Measurements from ENCODE around the gene ARMH3. TPM values are rescaled to one million over a fixed set of nuclear protein-coding genes. Genes with fewer than 3 reads are reported as not detected.
"Not testable (repeated sequence)": the region's sequence is repeated elsewhere in the genome, so short reads cannot be mapped to it uniquely, and the experiment has no call there.

ARMH3 gene
- total RNA-seq, 6 experiments from 2014 or later: 18.0 to 21.7 (median 18.8) TPM

GRCh38 chr10:102017295-102017694 lies 38.7 kb downstream of the ARMH3 start:
- TF ChIP-seq CTCF (IDR thresholded peaks at IDR 0.05): no peak
- peaks cover 5% of the 10 kb centered on the region for H3K36me3 Mint-ChIP-seq (ENCODE audit: low read depth)
- H3K4me3 Mint-ChIP-seq: no peak overlapping the region
- no peaks in the 10 kb centered on the region; the same call in 1 of the 2 replicates for H3K27me3 Mint-ChIP-seq (ENCODE audit: insufficient read depth)
- no peak overlapping the region for H3K27ac Mint-ChIP-seq
- DNase-seq: no peak
- H3K4me1 Mint-ChIP-seq (ENCODE audit: low read depth): peaks cover 8% of the 10 kb centered on the region; the same call in 1 of the 2 replicates
- H3K9me3 Mint-ChIP-seq: no peaks in the 10 kb centered on the region

- no peak overlapping the region for H3K4me3 Mint-ChIP-seq
- no peaks in the 10 kb centered on the region; the same call in 1 of the 2 replicates for H3K36me3 Mint-ChIP-seq (ENCODE audit: low read depth)
- TF ChIP-seq CTCF (IDR thresholded peaks at IDR 0.05): no peak
- H3K27ac Mint-ChIP-seq: no peak overlapping the region
- no peak for DNase-seq
- H3K4me1 Mint-ChIP-seq (ENCODE audit: low read depth): peaks cover 8% of the 10 kb centered on the region; the same call in 1 of the 2 replicates
- no peaks in the 10 kb centered on the region for H3K9me3 Mint-ChIP-seq
- no peaks in the 10 kb centered on the region; the same call in 1 of the 2 replicates for H3K27me3 Mint-ChIP-seq (ENCODE audit: insufficient read depth)
Measured at GRCh38 chr10:102016416-102016815, 39.6 kb downstream of the ARMH3 start.

GRCh38 chr10:102010961-102011360 lies 45.0 kb downstream of the ARMH3 start:
- DNase-seq: no peak
- no peak overlapping the region for H3K27ac Mint-ChIP-seq
- no peak overlapping the region for H3K4me3 Mint-ChIP-seq
- no peak for TF ChIP-seq CTCF (IDR thresholded peaks at IDR 0.05)
- no peaks in the 10 kb centered on the region for H3K9me3 Mint-ChIP-seq
- no peaks in the 10 kb centered on the region for H3K27me3 Mint-ChIP-seq (ENCODE audit: insufficient read depth)
- H3K4me1 Mint-ChIP-seq (ENCODE audit: low read depth): peaks cover 11% of the 10 kb centered on the region
- peaks cover 6% of the 10 kb centered on the region; the same call in 1 of the 2 replicates for H3K36me3 Mint-ChIP-seq (ENCODE audit: low read depth)

- peak; percentile 89 for DNase-seq
- no peak overlapping the region for H3K4me3 Mint-ChIP-seq
- H3K27ac Mint-ChIP-seq: peak overlapping the region; percentile 49
- H3K27me3 Mint-ChIP-seq (ENCODE audit: insufficient read depth): no peaks in the 10 kb centered on the region
- no peaks in the 10 kb centered on the region for H3K9me3 Mint-ChIP-seq
- TF ChIP-seq CTCF (IDR thresholded peaks at IDR 0.05): peak; percentile 97
- H3K36me3 Mint-ChIP-seq (ENCODE audit: low read depth): peaks cover 13% of the 10 kb centered on the region; the same call in 1 of the 2 replicates
- peaks cover 11% of the 10 kb centered on the region for H3K4me1 Mint-ChIP-seq (ENCODE audit: low read depth)
Measured at GRCh38 chr10:102009801-102010425, 46.1 kb downstream of the ARMH3 start.

- no peaks in the 10 kb centered on the region for H3K27me3 Mint-ChIP-seq (ENCODE audit: insufficient read depth)
- DNase-seq: no peak
- no peak overlapping the region for H3K27ac Mint-ChIP-seq
- no peak overlapping the region for H3K4me3 Mint-ChIP-seq
- H3K36me3 Mint-ChIP-seq (ENCODE audit: low read depth): peaks cover 17% of the 10 kb centered on the region; the same call in 1 of the 2 replicates
- TF ChIP-seq CTCF (IDR thresholded peaks at IDR 0.05): no peak
- H3K9me3 Mint-ChIP-seq: no peaks in the 10 kb centered on the region
- peaks cover 18% of the 10 kb centered on the region for H3K4me1 Mint-ChIP-seq (ENCODE audit: low read depth)
Measured at GRCh38 chr10:102007796-102008195, 48.2 kb downstream of the ARMH3 start.

GRCh38 chr10:102007031-102007430 lies 48.9 kb downstream of the ARMH3 start:
- H3K4me3 Mint-ChIP-seq; H3K27me3 Mint-ChIP-seq (ENCODE audit: insufficient read depth); DNase-seq; H3K27ac Mint-ChIP-seq; H3K9me3 Mint-ChIP-seq: not testable (repeated sequence)
- peaks cover 18% of the 10 kb centered on the region for H3K4me1 Mint-ChIP-seq (ENCODE audit: low read depth)
- H3K36me3 Mint-ChIP-seq (ENCODE audit: low read depth): peaks cover 17% of the 10 kb centered on the region; the same call in 1 of the 2 replicates
